ENCODE data around the gene RPS4Y1. TPM values are rescaled to one million over a fixed set of nuclear protein-coding genes. Genes with fewer than 3 reads are reported as not detected.

Gene RPS4Y1
- total RNA-seq, result not detected

DNA sequence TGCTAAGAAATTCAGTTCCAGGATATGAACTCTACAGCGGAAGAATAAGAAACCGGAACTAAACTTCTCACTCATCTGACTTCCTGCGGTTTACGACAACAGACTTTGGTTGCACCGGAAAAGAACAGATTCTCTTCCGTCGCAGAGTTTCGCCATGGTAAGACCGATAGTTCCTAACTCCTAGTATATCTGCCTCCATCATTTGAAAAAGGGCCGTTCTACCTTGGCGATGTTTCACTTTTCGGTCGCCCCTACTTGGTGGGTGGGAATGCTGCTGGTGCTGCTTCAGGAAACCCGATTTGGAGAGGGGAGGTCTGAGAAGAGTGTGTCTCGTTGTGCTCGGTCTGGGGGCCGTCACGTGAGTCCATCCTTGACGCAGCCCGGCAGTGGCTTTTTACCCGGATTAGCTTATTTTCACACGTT is at the start of gene RPS4Y1:
RPS4Y1 (plus strand) TSS at position 132 of the 423 bp plus-strand sequence; CDS start at position 155, 23 bp downstream.

Small RNA genes lying within 50 kb of the gene (small RNA-seq; reads per million reads assigned to genes)
- gene TOMM22P2 (ENCODE audit: low replicate concordance), result not detected

Other genes with a start within 250 kb of the RPS4Y1 start
- gene SRY, start 53.9 kb upstream of the RPS4Y1 start, total RNA-seq, result not detected
- not detected for gene ZFY, start 93.8 kb downstream of the RPS4Y1 start, total RNA-seq

Data from metanephros (tissue), 2 donors.